Kasumi-1 (cell line): Measurements from ENCODE around the gene RPAIN.
"Not testable (repeated sequence)": the region's sequence is repeated elsewhere in the genome, so short reads cannot be mapped to it uniquely, and the experiment has no call there.

Source experiments
- DNase-seq, 2 experiments: peaks; one replicate each; lab custom pipeline; 2025; lab: John Stamatoyannopoulos, UW

Gene RPAIN

GRCh38 chr17:5430413-5430999 is 10.5 kb downstream of the RPAIN start:
- no peak for DNase-seq

GRCh38 chr17:5431234-5431633 is 11.3 kb downstream of the RPAIN start:
- not testable (repeated sequence) for DNase-seq

GRCh38 chr17:5431949-5432556 is 12.1 kb downstream of the RPAIN start:
- DNase-seq: no peak

GRCh38 chr17:5434984-5435383 is 15.0 kb downstream of the RPAIN start:
- DNase-seq: no peak

GRCh38 chr17:5435781-5436315 is 15.9 kb downstream of the RPAIN start:
- DNase-seq: not testable (repeated sequence)

GRCh38 chr17:5437721-5438317 is 17.8 kb downstream of the RPAIN start:
- no peak for DNase-seq

GRCh38 chr17:5438716-5439445 is 18.9 kb downstream of the RPAIN start, which contains the start of gene C1QBP:
Gene C1QBP, minus strand, starts transcription at chr17:5439155. Its CDS starts 82 bp downstream, at chr17:5439073.
- peak; percentile 61 to 66 for DNase-seq

- DNase-seq: no peak
These were observed 19.4 kb downstream of the RPAIN start for GRCh38 chr17:5439446-5439764.

- no peak for DNase-seq
These were observed 23.7 kb downstream of the RPAIN start for GRCh38 chr17:5443728-5444127.

- no peak for DNase-seq
These were observed 24.2 kb downstream of the RPAIN start for GRCh38 chr17:5444209-5444608.

GRCh38 chr17:5446786-5447185 is 26.8 kb downstream of the RPAIN start:
- no peak for DNase-seq

- DNase-seq: peak; percentile 20 to 53
These were observed 44.9 kb downstream of the RPAIN start for GRCh38 chr17:5464717-5465507.

- DNase-seq: no peak
These were observed 46.3 kb downstream of the RPAIN start for GRCh38 chr17:5466295-5466694.

GRCh38 chr17:5467416-5467815 is 47.4 kb downstream of the RPAIN start:
- DNase-seq: no peak

GRCh38 chr17:5468075-5468473 is 48.1 kb downstream of the RPAIN start:
- DNase-seq: no peak

GRCh38 chr17:5472511-5472910 is 52.5 kb downstream of the RPAIN start:
- no peak for DNase-seq

- no peak for DNase-seq
These were observed 53.9 kb downstream of the RPAIN start for GRCh38 chr17:5473906-5474305.

GRCh38 chr17:5478992-5479391 is 59.0 kb downstream of the RPAIN start:
- DNase-seq: no peak

- DNase-seq: no peak
These were observed 61.0 kb downstream of the RPAIN start for GRCh38 chr17:5480962-5481361.

- DNase-seq: no peak
These were observed 61.5 kb downstream of the RPAIN start for GRCh38 chr17:5481451-5481850.
